Measurements from ENCODE around the gene HOXA1. TPM values are rescaled to one million over a fixed set of nuclear protein-coding genes. Genes with fewer than 3 reads are reported as not detected.

The HOXA1 gene
- total RNA-seq, 2 experiments from 2014 or later, result 0.14 to 0.22 TPM

DNA sequence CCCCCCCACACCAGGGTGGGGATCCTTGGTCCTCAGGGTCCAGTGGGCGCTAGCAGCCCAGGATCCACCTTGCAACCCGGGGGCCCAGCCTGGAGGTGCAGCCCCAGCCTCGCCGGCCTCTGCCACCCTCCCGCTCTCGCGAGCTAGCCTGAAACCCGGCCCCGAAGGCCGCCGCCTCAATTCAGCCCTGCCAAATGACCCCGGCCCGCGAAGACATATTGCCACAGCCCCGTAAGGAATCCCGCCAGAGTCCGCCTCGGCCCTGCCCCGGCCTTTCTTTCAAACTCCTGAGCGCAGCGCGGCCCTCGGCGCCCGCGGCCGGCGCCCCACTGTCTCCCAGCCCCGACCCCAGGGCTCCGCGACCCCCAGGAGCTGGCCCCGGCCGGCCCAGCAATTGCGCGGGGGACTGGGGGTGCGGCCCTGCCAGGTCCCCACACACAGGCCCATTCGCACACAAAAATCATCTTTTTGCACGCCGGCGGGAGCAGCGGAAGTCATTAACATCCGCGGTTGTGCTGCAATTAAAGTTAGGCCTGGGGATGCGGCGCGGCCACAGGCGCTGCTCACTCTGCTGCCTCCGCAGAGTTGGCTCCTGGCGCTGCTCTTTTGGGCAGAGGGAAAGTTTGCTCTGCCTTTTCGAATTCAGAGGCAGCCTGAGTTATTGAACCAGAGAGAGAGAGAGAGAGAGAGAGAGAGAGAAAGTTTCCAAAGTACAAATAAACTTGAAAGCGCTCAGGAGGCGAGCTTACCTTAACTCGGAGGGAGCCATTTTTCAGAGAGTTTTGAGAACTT is 43.7 kb upstream of the HOXA1 start:
- Mint-ChIP-seq H3K9me3 (no peaks in the 10 kb centered on the region), H3K27me3 (peaks cover 79% of the 10 kb centered on the region), H3K4me3 (no peak overlapping the region), H3K27ac (no peak overlapping the region), H3K4me1 (ENCODE audit: low read depth) (no peaks in the 10 kb centered on the region), H3K36me3 (ENCODE audit: low read depth) (no peaks in the 10 kb centered on the region)
- intact Hi-C loops (cut with DNase I, micrococcal nuclease), result no loop called here
- peaks cover 19 to 66% of the 10 kb centered on the region in 2 experiments for H3K27me3 ChIP-seq (ENCODE audit: control insufficient read depth in 1 of 2, insufficient read depth in 2 of 2, low read length in 2 of 2)
- DNase-seq (no peak), ATAC-seq (ENCODE audit: poor library complexity) (no peak)
- ChIA-PET CTCF (interaction anchor here (1.1 kb wide), 1 partner anchor 12 kb away, joined by 3 read pairs; no protein-coding TSS in a partner anchor), POLR2A (no interaction called here)
- no peaks in the 10 kb centered on the region for H3K36me3 ChIP-seq (ENCODE audit: insufficient read depth, low read length)
- TF ChIP-seq, protein P1, sequence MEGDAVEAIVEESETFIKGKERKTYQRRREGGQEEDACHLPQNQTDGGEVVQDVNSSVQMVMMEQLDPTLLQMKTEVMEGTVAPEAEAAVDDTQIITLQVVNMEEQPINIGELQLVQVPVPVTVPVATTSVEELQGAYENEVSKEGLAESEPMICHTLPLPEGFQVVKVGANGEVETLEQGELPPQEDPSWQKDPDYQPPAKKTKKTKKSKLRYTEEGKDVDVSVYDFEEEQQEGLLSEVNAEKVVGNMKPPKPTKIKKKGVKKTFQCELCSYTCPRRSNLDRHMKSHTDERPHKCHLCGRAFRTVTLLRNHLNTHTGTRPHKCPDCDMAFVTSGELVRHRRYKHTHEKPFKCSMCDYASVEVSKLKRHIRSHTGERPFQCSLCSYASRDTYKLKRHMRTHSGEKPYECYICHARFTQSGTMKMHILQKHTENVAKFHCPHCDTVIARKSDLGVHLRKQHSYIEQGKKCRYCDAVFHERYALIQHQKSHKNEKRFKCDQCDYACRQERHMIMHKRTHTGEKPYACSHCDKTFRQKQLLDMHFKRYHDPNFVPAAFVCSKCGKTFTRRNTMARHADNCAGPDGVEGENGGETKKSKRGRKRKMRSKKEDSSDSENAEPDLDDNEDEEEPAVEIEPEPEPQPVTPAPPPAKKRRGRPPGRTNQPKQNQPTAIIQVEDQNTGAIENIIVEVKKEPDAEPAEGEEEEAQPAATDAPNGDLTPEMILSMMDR (IDR thresholded peaks at IDR 0.05), result no peak
- no peaks in the 10 kb centered on the region for H3K4me1 ChIP-seq (ENCODE audit: insufficient read depth, low read length)
- H3K9me3 ChIP-seq (ENCODE audit: control insufficient read depth in 1 of 2, insufficient read depth in 1 of 2, low read length in 2 of 2), result peaks cover 0 to 12% of the 10 kb centered on the region in 2 experiments
- H3K27ac ChIP-seq (ENCODE audit: low read depth in 1 of 2, low read length in 2 of 2), result no peak overlapping the region
- H3K4me3 ChIP-seq (ENCODE audit: low read length), result no peak overlapping the region

- Histone ChIP-seq H3K4me3 (ENCODE audit: low read length) (no peak overlapping the region), H3K27me3 (ENCODE audit: control insufficient read depth in 1 of 2, insufficient read depth in 2 of 2, low read length in 2 of 2) (peaks cover 19 to 63% of the 10 kb centered on the region in 2 experiments), H3K4me1 (ENCODE audit: insufficient read depth, low read length) (no peaks in the 10 kb centered on the region), H3K36me3 (ENCODE audit: insufficient read depth, low read length) (no peaks in the 10 kb centered on the region), H3K27ac (ENCODE audit: low read depth in 1 of 2, low read length in 2 of 2) (no peak overlapping the region), H3K9me3 (ENCODE audit: control insufficient read depth in 1 of 2, insufficient read depth in 1 of 2, low read length in 2 of 2) (peaks cover 0 to 10% of the 10 kb centered on the region in 2 experiments)
- H3K36me3 Mint-ChIP-seq (ENCODE audit: low read depth), result no peaks in the 10 kb centered on the region
- peaks cover 79% of the 10 kb centered on the region for H3K27me3 Mint-ChIP-seq
- no peak overlapping the region for H3K27ac Mint-ChIP-seq
- TF ChIP-seq, protein P1 (IDR thresholded peaks at IDR 0.05), result no peak
- DNase-seq (no peak), ATAC-seq (ENCODE audit: poor library complexity) (no peak)
- POLR2A ChIA-PET, result no interaction called here
- H3K4me3 Mint-ChIP-seq, result no peak overlapping the region
- H3K4me1 Mint-ChIP-seq (ENCODE audit: low read depth), result no peaks in the 10 kb centered on the region
- intact Hi-C loops (cut with DNase I, micrococcal nuclease), result no loop called here
- no peaks in the 10 kb centered on the region for H3K9me3 Mint-ChIP-seq
- CTCF ChIA-PET, result no interaction called here
Observed at GRCh38 chr7:27138985-27139333, 43.2 kb upstream of the HOXA1 start.

- peaks cover 0 to 10% of the 10 kb centered on the region in 2 experiments for H3K9me3 ChIP-seq (ENCODE audit: control insufficient read depth in 1 of 2, insufficient read depth in 1 of 2, low read length in 2 of 2)
- Mint-ChIP-seq H3K27me3 (peaks cover 81% of the 10 kb centered on the region), H3K36me3 (ENCODE audit: low read depth) (no peaks in the 10 kb centered on the region), H3K27ac (no peak overlapping the region), H3K9me3 (no peaks in the 10 kb centered on the region), H3K4me3 (no peak overlapping the region), H3K4me1 (ENCODE audit: low read depth) (no peaks in the 10 kb centered on the region)
- H3K36me3 ChIP-seq (ENCODE audit: insufficient read depth, low read length), result no peaks in the 10 kb centered on the region
- H3K27ac ChIP-seq (ENCODE audit: low read depth in 1 of 2, low read length in 2 of 2), result no peak overlapping the region
- ChIA-PET POLR2A (no interaction called here), CTCF (no interaction called here)
- peaks cover 19 to 60% of the 10 kb centered on the region in 2 experiments for H3K27me3 ChIP-seq (ENCODE audit: control insufficient read depth in 1 of 2, insufficient read depth in 2 of 2, low read length in 2 of 2)
- DNase-seq (no peak), ATAC-seq (ENCODE audit: poor library complexity) (no peak)
- intact Hi-C loops (cut with DNase I, micrococcal nuclease), result no loop called here
- no peaks in the 10 kb centered on the region for H3K4me1 ChIP-seq (ENCODE audit: insufficient read depth, low read length)
- no peak overlapping the region for H3K4me3 ChIP-seq (ENCODE audit: low read length)
- TF ChIP-seq, protein P1 (IDR thresholded peaks at IDR 0.05), result no peak
Observed at GRCh38 chr7:27138472-27138871, 42.7 kb upstream of the HOXA1 start.
